ENCODE data around the gene DTNBP1.

DTNBP1 gene, protein sequence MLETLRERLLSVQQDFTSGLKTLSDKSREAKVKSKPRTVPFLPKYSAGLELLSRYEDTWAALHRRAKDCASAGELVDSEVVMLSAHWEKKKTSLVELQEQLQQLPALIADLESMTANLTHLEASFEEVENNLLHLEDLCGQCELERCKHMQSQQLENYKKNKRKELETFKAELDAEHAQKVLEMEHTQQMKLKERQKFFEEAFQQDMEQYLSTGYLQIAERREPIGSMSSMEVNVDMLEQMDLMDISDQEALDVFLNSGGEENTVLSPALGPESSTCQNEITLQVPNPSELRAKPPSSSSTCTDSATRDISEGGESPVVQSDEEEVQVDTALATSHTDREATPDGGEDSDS

DNA sequence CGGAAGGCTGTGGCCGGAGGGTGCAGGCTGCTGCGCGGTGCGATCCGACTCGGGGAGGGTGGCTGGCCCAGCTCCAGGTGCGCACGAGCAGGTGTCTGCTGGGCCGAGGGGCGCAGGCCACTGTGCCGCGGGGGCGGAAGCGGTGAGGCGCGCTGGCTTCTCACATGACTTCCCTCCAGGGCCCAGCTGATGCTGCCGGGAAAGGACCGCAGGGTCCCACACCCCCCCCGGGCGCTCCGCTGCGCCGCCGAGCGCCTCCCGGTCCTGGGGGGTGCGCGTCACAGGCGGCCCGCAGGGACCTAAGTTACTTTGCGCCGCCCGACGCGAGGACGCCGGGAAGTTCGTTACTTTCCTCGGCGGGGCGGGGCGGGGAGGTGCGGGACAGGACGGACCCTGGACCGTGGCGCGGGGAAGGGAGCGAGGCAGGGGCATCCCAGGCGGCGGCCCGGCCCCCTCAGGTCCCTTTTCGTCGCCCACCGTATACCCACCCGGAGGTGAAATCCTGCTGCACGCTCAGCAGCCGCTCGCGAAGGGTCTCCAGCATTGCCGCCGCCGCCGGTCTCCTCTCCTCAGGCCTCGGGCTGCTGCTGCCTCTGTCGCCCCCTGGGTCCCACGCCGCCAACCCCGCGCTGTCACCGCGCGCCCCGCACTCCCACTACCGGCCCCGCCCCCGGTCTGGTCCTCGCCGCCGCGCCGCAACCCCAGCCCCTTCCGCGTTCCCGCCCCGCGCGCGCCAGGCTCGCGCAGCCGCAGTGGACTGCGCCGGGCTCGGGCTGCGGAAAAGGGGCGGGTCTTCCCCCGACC is at the start of gene DTNBP1:
Gene DTNBP1 (minus strand): TSS at position 703 of the 804 bp plus-strand sequence. CDS start 159 bp downstream, at position 544.
- peak; percentile 80 for DNase-seq (ENCODE audit: low spot score)

GRCh38 chr6:15709651-15710269 is 46.9 kb upstream of the DTNBP1 start:
- no peak for DNase-seq (ENCODE audit: low spot score)

- DNase-seq (ENCODE audit: low spot score): no peak
Measured at GRCh38 chr6:15708231-15708630, 45.4 kb upstream of the DTNBP1 start.

DNA sequence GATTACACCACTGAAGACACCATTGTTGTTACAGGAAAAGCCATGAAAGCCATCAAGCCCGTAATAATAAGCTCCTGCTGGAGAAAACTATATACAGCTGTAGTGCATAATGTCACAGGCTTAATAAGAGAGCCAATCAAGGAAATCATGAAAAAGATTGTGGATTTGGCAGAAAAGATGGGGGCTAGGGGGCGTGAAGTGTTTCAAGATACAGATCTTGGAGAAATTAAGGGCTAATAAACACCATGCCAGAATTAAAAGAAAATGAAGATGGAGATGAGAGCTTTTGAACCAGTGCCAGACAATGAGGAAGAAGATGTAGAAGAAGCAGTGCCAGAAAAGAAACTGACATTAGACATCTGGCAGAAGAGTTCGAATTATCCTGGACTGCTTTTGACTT is 43.2 kb upstream of the DTNBP1 start:
- DNase-seq (ENCODE audit: low spot score): no peak

GRCh38 chr6:15698471-15698870 is 35.6 kb upstream of the DTNBP1 start:
- no peak for DNase-seq (ENCODE audit: low spot score)

DNA sequence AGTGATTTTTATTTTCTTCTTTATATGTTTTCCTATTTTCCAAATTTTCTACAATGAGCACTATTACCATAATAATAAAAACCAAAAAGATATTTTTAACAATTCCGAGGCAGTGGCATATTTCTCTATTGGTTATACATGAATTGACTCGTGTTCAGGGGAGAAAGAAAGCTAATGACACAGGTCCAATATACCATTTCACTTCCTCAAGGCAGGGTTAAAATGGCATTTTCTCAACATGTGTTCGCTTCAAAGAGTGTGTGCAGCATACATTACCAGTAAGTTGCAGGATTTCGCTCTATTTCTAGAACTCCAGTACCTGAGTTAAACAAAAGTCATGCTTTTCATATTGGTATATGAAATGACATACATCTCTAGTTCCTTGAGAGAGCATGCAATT is 35.1 kb upstream of the DTNBP1 start:
- no peak for DNase-seq (ENCODE audit: low spot score)

- peak; percentile 51 for DNase-seq (ENCODE audit: low spot score)
Measured at GRCh38 chr6:15691250-15691869, 28.5 kb upstream of the DTNBP1 start.

GRCh38 chr6:15690510-15690909 is 27.7 kb upstream of the DTNBP1 start:
- no peak for DNase-seq (ENCODE audit: low spot score)

GRCh38 chr6:15689586-15690482 is 27.0 kb upstream of the DTNBP1 start:
- no peak for DNase-seq (ENCODE audit: low spot score)

- DNase-seq (ENCODE audit: low spot score): no peak
Measured at GRCh38 chr6:15685619-15686018, 22.8 kb upstream of the DTNBP1 start.

DNA sequence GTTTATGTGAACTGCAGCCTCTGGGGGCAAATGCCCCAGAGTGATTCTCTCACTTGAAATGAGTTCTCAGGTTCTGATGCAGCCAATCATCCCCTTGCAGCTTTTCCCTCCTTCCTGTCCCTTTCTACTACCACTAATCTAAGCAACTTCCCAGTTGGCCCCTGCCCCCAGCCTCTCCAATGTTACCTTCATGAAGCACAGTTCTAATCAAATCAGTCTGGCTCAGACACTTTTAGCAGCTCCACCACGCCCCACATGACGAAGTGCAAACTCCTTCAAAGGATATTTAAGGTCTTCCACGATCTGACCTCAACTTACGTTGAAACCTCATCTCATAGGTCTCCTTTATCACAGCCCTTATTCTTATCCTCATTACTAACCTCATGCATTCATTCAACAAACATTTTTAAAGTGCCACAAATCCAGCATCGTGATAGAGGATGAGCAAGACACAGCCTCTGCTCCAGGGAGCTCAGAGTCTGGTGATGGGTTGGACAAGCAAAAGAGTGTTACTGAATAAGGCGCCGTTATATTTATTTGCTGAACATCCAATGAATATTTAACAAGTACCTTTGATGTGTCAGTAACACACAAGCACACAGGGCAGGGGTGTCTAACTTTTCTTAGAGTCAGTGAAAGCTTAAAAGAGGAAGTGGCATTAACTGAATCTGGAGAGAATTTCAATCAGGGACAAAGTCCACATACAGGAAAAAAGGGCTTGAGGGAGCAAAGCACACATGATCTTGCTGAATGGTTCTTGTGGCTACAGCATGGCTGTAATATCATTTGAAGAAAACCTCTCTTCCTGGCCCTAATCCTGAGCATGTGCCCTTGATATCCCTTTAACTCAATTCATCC is 20.4 kb upstream of the DTNBP1 start:
- DNase-seq (ENCODE audit: low spot score): no peak

GRCh38 chr6:15681946-15682345 is 19.1 kb upstream of the DTNBP1 start:
- DNase-seq (ENCODE audit: low spot score): no peak

GRCh38 chr6:15678514-15678913 is 15.7 kb upstream of the DTNBP1 start:
- no peak for DNase-seq (ENCODE audit: low spot score)

DNA sequence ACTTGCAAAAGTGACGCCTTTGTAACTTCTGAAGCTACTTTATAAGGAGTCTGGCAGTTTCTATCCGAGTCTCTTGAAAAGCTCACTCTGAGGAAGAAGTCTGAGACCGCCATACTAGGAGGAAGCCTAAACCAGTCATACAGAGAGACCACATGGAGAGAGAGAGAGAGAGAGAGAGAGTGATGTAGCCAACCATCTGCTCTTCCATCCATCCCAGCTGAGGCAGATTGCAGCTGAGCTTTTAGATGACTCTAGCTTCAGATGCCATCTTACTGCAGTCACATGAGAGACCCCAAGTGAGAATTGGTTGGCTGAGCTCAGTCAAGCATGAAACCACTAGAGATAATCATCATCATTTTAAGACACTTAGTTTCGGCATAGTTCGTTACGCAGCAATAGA is 15.0 kb upstream of the DTNBP1 start:
- no peak for DNase-seq (ENCODE audit: low spot score)

DNA sequence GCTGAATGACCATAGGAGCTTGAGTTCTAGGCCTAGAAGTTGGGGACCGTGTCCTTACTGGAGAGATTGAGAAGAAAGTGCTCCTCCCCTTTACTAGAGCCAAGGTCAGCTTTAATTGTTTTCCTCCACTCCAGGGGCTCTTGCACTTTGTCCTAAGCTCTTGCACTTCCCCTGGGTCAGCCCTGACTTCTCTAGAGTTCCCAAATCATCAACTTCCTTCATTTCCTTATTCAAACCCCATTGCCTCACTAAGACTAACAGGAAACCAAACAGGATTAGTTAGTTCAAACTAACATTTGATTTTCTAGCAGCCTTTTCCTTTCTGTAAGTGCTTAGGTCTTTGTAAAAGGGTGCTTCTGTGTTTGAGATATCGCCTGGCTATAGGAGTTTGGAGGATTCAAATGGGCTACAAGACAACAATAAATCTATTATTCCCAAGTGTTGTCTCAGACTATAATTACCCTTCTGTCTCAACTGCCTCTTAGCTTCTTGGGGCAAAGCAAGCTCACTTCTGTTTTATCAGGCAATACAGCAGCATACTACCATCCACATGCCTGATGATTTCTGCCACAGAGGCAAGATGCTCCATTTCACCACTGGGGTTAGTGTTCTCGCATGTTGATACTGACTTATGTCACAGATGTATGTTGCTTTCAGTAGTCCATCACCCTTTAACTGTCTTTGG is 12.8 kb upstream of the DTNBP1 start:
- DNase-seq (ENCODE audit: low spot score): no peak

DNA sequence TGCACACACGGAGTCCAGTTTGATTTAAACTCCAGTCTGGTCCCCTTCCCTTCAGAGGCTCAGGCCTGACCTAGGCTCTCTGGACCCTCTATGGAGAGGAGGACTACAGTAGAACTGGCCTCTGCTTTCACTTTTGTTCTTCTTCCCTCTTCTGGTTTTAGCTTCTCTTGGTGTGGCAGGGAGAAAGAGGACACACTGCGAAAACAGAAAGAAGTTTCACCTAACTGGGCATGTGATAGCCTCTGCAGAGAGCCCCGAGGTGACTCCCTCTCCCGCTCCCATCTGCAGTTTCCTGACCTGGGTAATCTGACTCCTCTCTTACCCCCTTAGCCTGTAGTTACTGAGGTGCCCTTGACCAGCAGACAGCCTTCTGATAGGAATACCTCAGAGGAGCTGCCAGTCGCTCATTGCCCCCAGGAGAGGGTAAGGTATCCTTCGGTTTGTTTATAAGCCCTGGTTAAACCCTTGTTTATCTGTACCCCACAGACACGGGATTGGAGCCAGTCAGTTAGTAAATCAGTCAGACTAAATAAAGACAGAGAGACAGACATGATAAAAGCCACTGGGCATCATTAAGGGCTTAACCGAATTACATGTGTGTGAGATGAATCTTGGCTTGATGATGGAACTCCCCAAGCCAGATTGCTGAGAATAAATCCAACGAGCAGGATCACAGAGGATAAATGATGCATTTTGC is 12.0 kb upstream of the DTNBP1 start:
- DNase-seq (ENCODE audit: low spot score): no peak

GRCh38 chr6:15673666-15674065 is 10.8 kb upstream of the DTNBP1 start:
- no peak for DNase-seq (ENCODE audit: low spot score)

DNA sequence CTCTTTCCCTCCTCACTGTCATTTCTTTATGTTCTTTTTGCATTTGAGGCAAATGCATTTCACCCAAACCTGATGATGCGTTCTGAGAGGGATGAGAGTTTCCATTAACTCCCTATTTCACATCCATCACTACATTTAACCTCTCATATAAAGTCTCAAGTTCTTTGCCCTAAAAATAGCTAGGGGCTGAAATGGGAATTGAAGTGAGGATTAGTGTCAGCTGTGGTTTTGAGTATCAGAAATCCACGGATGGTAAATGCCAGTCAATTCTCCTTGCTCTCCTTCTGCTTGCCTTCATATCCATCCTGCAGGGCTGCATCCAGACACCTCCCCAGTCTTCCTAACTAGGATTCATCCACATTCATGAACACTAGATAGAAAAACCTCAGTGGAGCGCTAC is 10.0 kb upstream of the DTNBP1 start:
- no peak for DNase-seq (ENCODE audit: low spot score)

DNA sequence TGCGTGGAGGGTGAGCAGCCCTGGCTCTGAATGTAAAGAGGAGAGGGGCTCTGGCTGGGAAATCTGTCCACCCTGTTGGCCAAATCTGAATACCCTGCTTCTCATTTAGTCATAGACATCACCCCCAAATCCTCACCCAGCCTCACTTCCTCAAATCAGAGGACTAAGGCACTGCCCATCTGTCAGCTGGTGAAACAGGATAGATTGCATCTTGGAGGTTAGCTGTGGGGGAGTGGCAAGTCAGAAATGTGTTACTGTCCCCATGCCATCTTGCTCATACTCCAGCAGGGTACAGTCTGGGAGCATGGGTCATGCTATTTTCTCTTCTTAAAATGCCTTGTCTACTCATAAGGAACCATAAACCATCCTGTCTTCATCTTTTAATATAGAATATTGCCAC is 9.5 kb upstream of the DTNBP1 start:
- DNase-seq (ENCODE audit: low spot score): no peak

All from HuH-7 (cell line).